Endothelial cell (in vitro differentiated cells): ENCODE measurements around the gene CDC42BPA. TPM values are rescaled to one million over a fixed set of nuclear protein-coding genes. Genes with fewer than 3 reads are reported as not detected.

Experiments
- DNase-seq: peaks from one replicate; pipeline ENCODE4 v3.0.0; 2021; ENCODE audit warnings: low spot score
- H3K27ac Mint-ChIP-seq: one replicate; pipeline ENCODE4 v1.8.0; 2021; ENCODE audit warnings: mixed read lengths, inconsistent platforms; ENCODE audit not compliant: unreplicated experiment
- H3K27me3 Mint-ChIP-seq: one replicate; pipeline ENCODE4 v1.8.0; 2021; ENCODE audit warnings: mild to moderate bottlenecking, moderate library complexity, mixed read lengths, inconsistent platforms; ENCODE audit not compliant: unreplicated experiment
- H3K36me3 Mint-ChIP-seq: one replicate; pipeline ENCODE4 v1.8.0; 2021; ENCODE audit warnings: mild to moderate bottlenecking, low read depth, mixed read lengths, inconsistent platforms; ENCODE audit not compliant: unreplicated experiment
- H3K4me1 Mint-ChIP-seq: one replicate; pipeline ENCODE4 v1.8.0; 2021; ENCODE audit warnings: mild to moderate bottlenecking, mixed read lengths, inconsistent platforms; ENCODE audit not compliant: unreplicated experiment
- H3K4me3 Mint-ChIP-seq: one replicate; pipeline ENCODE4 v1.8.0; 2021; ENCODE audit warnings: mild to moderate bottlenecking, mixed read lengths, inconsistent platforms; ENCODE audit not compliant: unreplicated experiment
- H3K9me3 Mint-ChIP-seq: one replicate; pipeline ENCODE4 v1.8.0; 2021; ENCODE audit warnings: mixed read lengths, inconsistent platforms; ENCODE audit not compliant: unreplicated experiment
- CTCF ChIP-seq: fragments of 200-600 bp; sonication (generic); IDR thresholded peaks from one replicate; pipeline ENCODE4 v1.5.0; 2021; ENCODE audit warnings: antibody characterized with exemption; ENCODE audit not compliant: unreplicated experiment
- total RNA-seq: library from RNA; stranded (reverse); fragmentation: NEBNext Ultra II Directional; extraction: Animal tissue kit (Norgen Biotek cat#: 25700); gene quantifications from one replicate; pipeline ENCODE4 v1.2.1, GENCODE V29; 2021; ENCODE audit not compliant: unreplicated experiment

The CDC42BPA gene
- total RNA-seq, 1 donor from 2014 or later, result 41.4 TPM

GRCh38 chr1:226977643-226978431, 340.5 kb downstream of the CDC42BPA start:
- no peak for TF ChIP-seq CTCF
- Mint-ChIP-seq H3K9me3 (no peaks in the 10 kb centered on the region), H3K27me3 (peaks cover 3% of the 10 kb centered on the region), H3K4me1 (no peaks in the 10 kb centered on the region), H3K36me3 (peaks cover 3% of the 10 kb centered on the region), H3K4me3 (no peak overlapping the region), H3K27ac (no peak overlapping the region)
- no peak for DNase-seq

GRCh38 chr1:226976978-226977642, 341.2 kb downstream of the CDC42BPA start:
- H3K36me3 Mint-ChIP-seq, result peaks cover 3% of the 10 kb centered on the region
- H3K4me3 Mint-ChIP-seq, result no peak overlapping the region
- no peak for DNase-seq
- no peak overlapping the region for H3K27ac Mint-ChIP-seq
- no peaks in the 10 kb centered on the region for H3K9me3 Mint-ChIP-seq
- peaks cover 3% of the 10 kb centered on the region for H3K27me3 Mint-ChIP-seq
- TF ChIP-seq CTCF, result no peak
- H3K4me1 Mint-ChIP-seq, result peaks cover 1% of the 10 kb centered on the region

GRCh38 chr1:226976276-226976977, 341.9 kb downstream of the CDC42BPA start:
- peaks cover 9% of the 10 kb centered on the region for H3K36me3 Mint-ChIP-seq
- DNase-seq, result no peak
- no peak for TF ChIP-seq CTCF
- no peak overlapping the region for H3K27ac Mint-ChIP-seq
- no peaks in the 10 kb centered on the region for H3K9me3 Mint-ChIP-seq
- peaks cover 4% of the 10 kb centered on the region for H3K4me1 Mint-ChIP-seq
- peaks cover 3% of the 10 kb centered on the region for H3K27me3 Mint-ChIP-seq
- H3K4me3 Mint-ChIP-seq, result no peak overlapping the region

- Mint-ChIP-seq H3K9me3 (no peaks in the 10 kb centered on the region), H3K4me1 (peaks cover 4% of the 10 kb centered on the region), H3K36me3 (peaks cover 9% of the 10 kb centered on the region), H3K27ac (no peak overlapping the region), H3K4me3 (no peak overlapping the region), H3K27me3 (peaks cover 3% of the 10 kb centered on the region)
- DNase-seq, result no peak
- no peak for TF ChIP-seq CTCF
Measured at GRCh38 chr1:226975259-226976250, 342.7 kb downstream of the CDC42BPA start.
